ENCODE results near the gene DCST2. TPM values are rescaled to one million over a fixed set of nuclear protein-coding genes. Genes with fewer than 3 reads are reported as not detected.

DCST2 gene
- polyA plus RNA-seq, 3 donors from 2014 or later = not detected

DNA sequence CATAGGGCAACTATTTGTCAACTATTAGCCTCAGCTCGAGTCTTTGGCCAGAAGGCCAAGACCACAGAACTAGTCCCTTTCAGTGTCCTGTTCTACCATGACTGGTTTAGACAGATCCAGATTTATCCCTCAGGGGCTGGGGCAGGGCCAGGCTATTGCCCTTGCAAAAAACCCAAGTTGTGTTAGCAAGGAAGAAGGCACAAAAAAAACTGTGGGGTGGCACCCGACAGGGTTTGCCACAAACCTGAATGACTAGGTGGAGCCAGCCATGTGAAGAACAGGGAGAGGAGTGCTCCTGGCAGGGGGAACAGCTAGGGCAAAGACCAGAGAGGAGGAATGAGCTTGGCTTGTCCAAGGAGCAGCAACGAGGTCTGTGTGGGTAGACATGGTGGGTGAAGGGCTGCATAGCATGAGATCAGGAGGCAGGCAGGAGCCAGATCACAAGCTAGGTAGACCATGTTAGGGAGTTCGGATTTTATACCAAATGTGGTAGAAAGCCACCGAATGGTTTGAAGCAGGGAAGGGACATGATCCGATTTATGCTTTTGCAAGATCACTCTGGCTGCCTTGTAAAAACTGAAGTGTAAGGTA, 4.4 kb upstream of the DCST2 start:
- Mint-ChIP-seq H3K36me3 (no peaks in the 10 kb centered on the region), H3K27me3 (ENCODE audit: low read depth in 3 of 3) (peaks cover 0 to 3% (median 0%) of the 10 kb centered on the region in 3 donors), H3K4me1 (no peaks in the 10 kb centered on the region), H3K4me3 (no peak overlapping the region), H3K27ac (no peak overlapping the region), H3K9me3 (peaks cover 0 to 2% (median 0%) of the 10 kb centered on the region in 6 donors)
- DNase-seq = no peak

DNA sequence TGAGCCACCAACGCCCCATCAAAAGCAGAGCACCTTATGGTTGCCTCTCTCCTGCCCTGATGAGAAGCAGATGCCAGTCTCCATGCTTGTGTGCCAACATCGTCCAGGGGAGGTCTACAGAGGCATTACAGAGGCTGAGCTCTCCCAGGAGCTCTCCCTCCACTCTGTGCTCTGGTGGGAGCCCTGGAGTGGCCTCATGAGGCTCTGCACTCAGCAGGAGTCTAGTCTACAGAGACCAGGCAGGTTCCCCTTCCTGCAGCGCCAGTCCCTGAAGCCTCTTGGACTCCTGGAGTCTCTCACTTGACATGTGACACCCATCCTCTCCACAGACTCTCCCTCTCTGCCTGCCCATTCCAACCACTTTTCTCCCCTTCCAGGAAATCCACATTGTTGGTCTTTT, 3.5 kb upstream of the DCST2 start:
- DNase-seq = no peak
- peaks cover 0 to 3% (median 0%) of the 10 kb centered on the region in 3 donors for H3K27me3 Mint-ChIP-seq (ENCODE audit: low read depth in 3 of 3)
- no peak overlapping the region for H3K27ac Mint-ChIP-seq
- H3K9me3 Mint-ChIP-seq = peaks cover 0 to 2% (median 0%) of the 10 kb centered on the region in 6 donors
- H3K36me3 Mint-ChIP-seq = no peaks in the 10 kb centered on the region
- no peaks in the 10 kb centered on the region for H3K4me1 Mint-ChIP-seq
- no peak overlapping the region for H3K4me3 Mint-ChIP-seq

DNA sequence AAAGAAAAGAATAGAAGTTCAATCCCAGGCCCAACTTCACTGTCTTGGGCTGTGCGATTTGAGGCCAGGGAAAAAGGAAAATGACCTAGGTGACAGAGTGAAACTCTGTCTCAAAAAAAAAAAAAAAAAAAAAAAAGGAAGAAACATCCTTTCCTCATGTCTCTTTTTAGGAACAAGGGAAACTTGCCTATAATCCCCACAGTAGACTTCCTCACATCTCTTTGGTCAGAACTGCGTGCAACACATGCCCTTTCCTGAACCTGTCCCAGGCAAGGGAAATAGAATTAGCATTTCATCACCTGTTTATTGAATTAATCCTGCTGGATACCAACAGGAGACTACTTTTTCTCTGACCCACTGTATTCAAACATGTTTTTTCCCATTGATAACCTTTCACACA, 2.4 kb upstream of the DCST2 start:
- Mint-ChIP-seq H3K4me1 (no peaks in the 10 kb centered on the region), H3K27me3 (ENCODE audit: low read depth in 3 of 3) (peaks cover 0 to 3% (median 0%) of the 10 kb centered on the region in 3 donors), H3K36me3 (no peaks in the 10 kb centered on the region), H3K4me3 (no peak overlapping the region), H3K27ac (no peak overlapping the region), H3K9me3 (peaks cover 0 to 2% (median 0%) of the 10 kb centered on the region in 6 donors)
- DNase-seq = no peak

DNA sequence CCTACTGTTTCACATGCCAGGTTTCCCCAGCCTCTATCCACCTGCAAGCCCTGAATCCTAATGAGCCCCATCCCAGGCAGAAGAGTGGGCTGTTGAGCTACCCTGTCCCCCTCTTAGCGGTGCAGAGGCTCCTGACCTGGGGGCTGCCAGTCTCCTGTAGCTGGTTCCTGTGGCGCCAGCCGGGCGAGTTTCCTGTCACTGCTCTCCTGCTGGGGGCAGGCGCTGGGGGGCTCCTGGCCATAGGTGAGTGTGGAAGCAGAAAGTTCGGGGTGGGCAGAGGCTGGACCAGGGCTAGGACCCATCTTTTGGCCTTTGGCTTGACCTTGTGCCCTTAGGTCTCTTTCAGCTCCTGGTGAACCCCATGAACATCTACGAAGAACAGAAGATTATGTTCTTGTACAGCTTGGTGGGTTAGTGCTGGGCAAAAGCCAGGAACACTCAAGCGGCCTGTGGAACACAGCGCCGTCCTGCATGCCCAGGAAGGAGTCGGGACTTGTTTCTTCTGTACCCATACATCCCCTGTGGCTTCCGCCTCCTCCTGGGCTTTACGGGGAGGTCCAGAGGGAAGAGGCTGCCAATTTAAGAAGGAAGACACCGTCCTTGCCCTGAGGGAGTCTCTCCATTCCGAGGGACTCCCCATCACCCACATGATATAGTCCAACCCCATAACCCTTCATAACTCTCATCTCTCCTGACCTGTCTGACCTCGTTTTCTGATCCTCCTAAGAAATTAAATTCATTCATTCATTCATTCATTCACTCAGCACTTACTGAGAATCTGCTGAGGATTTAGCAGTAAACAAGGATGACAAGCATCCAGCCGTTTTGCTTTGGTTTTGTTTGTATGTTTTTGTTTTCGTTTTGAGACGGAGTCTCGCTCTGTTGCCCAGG, 982 bp upstream of the DCST2 start:
- H3K27ac Mint-ChIP-seq = no peak overlapping the region
- peaks cover 0 to 3% (median 0%) of the 10 kb centered on the region in 3 donors for H3K27me3 Mint-ChIP-seq (ENCODE audit: low read depth in 3 of 3)
- no peaks in the 10 kb centered on the region for H3K36me3 Mint-ChIP-seq

DNA sequence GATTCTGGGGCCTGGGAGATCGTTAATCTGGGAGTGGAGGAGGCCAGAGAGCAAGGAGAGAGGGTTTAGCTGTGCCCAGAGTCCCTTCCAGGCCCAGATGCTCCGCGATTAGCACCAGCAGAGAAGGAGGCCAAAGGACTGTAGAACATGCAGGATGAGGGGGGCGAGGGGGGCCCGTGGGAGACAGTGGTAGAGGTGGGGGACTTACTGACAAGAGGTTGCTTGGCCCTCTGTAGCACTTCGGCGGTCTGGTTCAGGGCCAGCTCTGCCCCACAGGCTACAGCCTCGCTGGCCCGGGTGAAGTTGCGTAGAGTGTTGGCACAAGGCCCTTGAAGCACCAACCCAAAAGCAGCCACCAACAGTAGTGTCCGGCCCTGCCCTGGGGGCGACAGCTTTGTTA, 695 bp downstream of the DCST2 start:
- no peak overlapping the region for H3K27ac Mint-ChIP-seq

More for the DNA sequence above, 982 bp upstream of the DCST2 start:
- Mint-ChIP-seq H3K4me3 (no peak overlapping the region), H3K4me1 (no peaks in the 10 kb centered on the region), H3K9me3 (peaks cover 0 to 4% (median 0%) of the 10 kb centered on the region in 6 donors)
- no peak for DNase-seq

DNA sequence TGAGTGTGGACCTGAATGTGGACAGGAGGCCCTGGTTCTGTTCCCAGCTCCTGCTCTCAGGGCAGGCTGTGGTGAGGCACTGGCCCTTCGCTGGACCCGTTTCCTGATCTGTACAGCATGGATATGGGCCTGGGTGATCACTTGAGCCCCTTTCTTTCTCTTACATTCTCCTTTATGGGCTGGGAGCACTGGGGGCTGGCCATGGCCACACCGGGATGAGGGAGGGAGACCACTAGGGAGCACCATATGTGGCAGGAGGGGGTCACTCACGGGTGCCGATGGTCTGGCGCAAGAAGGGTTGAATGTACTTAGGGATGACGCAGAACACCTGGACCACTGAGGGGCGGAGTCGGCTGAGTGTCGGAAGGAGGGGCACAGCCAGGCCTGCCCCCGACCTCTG, 2.7 kb downstream of the DCST2 start:
- no peak overlapping the region for H3K4me3 Mint-ChIP-seq

More for the DNA sequence above, 695 bp downstream of the DCST2 start:
- no peak for DNase-seq
- H3K4me1 Mint-ChIP-seq = no peaks in the 10 kb centered on the region
- peaks cover 0 to 4% (median 2%) of the 10 kb centered on the region in 3 donors for H3K27me3 Mint-ChIP-seq (ENCODE audit: low read depth in 3 of 3)
- no peaks in the 10 kb centered on the region for H3K36me3 Mint-ChIP-seq
- peaks cover 0 to 4% (median 0%) of the 10 kb centered on the region in 6 donors for H3K9me3 Mint-ChIP-seq
- no peak overlapping the region for H3K4me3 Mint-ChIP-seq

DNA sequence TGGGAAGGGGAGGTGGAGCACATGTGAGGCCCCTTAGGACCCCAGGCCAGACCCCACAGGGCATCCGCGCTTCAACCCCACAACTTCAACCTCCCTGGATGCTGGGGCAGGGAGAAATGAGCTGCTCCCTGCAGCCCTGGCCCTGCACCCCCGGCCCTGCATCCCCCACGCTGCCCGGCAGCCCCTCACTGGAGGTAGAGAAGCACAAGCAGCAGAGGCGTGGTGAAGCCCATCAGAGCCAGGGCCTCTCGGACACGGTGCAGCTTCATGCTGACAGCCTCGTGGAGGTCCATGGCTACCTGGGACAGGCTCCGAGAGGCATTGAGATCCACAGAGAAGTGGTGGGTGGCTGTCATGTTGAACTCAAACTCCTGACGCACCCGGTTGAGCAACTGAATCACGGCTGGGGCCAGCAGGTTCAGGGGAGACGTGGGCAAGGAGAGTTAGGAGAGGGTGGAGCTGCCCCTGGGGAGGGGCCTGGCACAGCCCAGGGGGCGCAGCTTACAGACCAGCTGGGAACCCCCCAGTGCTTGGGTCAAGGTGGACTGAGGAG, 3.3 kb downstream of the DCST2 start:
- Mint-ChIP-seq H3K9me3 (peaks cover 0 to 4% (median 0%) of the 10 kb centered on the region in 6 donors), H3K36me3 (no peaks in the 10 kb centered on the region), H3K4me1 (no peaks in the 10 kb centered on the region), H3K27ac (no peak overlapping the region), H3K27me3 (ENCODE audit: low read depth in 3 of 3) (peaks cover 0 to 6% (median 2%) of the 10 kb centered on the region in 3 donors), H3K4me3 (no peak overlapping the region)
- no peak for DNase-seq

More for the DNA sequence above, 2.7 kb downstream of the DCST2 start:
- H3K27me3 Mint-ChIP-seq (ENCODE audit: low read depth in 3 of 3) = peaks cover 0 to 2% (median 2%) of the 10 kb centered on the region in 3 donors
- H3K36me3 Mint-ChIP-seq = no peaks in the 10 kb centered on the region
- DNase-seq = no peak
- H3K4me1 Mint-ChIP-seq = no peaks in the 10 kb centered on the region
- H3K9me3 Mint-ChIP-seq = peaks cover 0 to 4% (median 0%) of the 10 kb centered on the region in 6 donors
- no peak overlapping the region for H3K27ac Mint-ChIP-seq

DNA sequence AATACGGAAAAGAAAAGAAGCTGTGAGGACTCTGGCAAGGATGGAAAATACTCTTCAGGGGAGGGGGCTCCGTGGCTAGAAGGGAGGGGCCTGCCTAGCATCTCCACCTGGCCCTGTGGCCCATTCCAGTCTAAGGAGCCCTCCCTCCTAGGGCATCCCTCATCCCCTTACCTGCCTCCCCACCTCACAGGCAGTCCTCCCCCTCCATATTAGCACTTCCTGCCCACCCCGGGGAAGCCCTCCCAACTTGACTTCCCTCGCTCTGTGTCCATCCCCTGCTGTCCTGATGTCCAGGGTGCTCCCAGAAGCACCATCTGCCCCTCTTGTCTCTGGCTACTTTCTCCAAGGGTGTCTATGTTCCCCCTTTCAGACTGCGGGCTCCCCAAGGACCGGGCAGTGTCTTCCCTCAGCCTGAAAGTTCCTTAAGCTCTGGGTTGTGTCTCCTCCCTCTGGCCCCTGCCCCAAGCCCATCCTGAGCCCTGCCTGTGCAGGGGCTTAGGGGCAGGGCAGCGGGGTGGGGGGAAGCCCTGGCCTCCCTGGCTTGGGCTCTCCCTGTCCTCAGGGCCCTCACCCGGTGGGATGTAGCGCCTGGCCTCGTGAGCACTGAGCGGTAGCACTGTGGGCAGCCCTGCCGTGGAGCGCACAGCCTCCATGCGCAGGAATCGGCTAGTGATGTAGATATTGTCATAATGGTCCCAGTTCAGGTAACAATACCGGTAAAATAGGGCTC, 3.9 kb downstream of the DCST2 start:
- no peak for DNase-seq
- no peak overlapping the region for H3K4me3 Mint-ChIP-seq
- no peak overlapping the region for H3K27ac Mint-ChIP-seq
- H3K36me3 Mint-ChIP-seq = no peaks in the 10 kb centered on the region
- peaks cover 0 to 3% (median 0%) of the 10 kb centered on the region in 6 donors for H3K9me3 Mint-ChIP-seq
- H3K27me3 Mint-ChIP-seq (ENCODE audit: low read depth in 3 of 3) = peaks cover 0 to 6% (median 2%) of the 10 kb centered on the region in 3 donors
- H3K4me1 Mint-ChIP-seq = no peaks in the 10 kb centered on the region

DNA sequence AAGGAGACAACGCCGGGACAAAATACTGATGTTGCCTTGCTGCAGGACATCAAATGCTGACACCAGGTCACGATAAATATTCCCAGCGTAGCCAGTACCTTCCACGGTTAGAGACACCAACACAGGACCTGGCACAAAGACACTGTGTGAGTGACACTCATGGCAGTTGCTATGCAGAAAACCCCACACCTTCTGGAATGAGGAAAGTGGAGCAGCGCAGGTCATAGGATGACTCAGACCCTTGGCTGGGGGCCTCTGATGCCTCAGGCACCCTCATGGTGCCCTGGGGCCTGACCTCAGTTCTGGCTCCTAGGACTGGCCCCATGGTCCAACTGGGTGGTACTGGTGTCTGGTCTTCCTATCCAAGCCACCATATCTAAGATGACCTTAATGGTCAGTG, 7.0 kb downstream of the DCST2 start:
- H3K27me3 Mint-ChIP-seq (ENCODE audit: low read depth in 3 of 3) = peaks cover 0 to 6% (median 3%) of the 10 kb centered on the region in 3 donors
- H3K27ac Mint-ChIP-seq = no peak overlapping the region

DNA sequence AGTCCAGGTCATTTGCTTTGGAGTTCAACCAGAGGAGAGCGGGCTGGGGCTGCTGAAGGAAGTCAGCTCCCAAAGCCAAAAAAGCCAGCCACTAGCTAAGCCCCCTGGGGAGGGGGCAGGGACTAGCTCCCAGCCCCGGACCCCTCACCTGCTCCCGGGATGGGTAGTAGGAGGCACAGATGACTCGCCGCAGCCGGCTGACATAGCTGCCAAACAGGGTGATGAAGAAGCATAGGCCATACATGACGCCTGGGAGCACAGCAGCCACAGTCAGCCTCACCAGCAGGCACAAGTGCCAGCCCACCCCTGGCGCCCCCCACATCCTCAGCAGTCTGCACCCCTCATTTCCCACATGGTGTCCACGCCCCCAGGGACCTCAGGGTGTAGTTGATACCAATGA, 7.4 kb downstream of the DCST2 start:
- no peak overlapping the region for H3K27ac Mint-ChIP-seq
- H3K36me3 Mint-ChIP-seq = no peaks in the 10 kb centered on the region
- H3K4me3 Mint-ChIP-seq = no peak overlapping the region
- H3K27me3 Mint-ChIP-seq (ENCODE audit: low read depth in 3 of 3) = peaks cover 0 to 6% (median 3%) of the 10 kb centered on the region in 3 donors
- peaks cover 0 to 2% (median 0%) of the 10 kb centered on the region in 6 donors for H3K9me3 Mint-ChIP-seq
- no peak for DNase-seq
- no peaks in the 10 kb centered on the region for H3K4me1 Mint-ChIP-seq

More for the DNA sequence above, 7.0 kb downstream of the DCST2 start:
- DNase-seq = no peak
- H3K4me3 Mint-ChIP-seq = no peak overlapping the region
- H3K36me3 Mint-ChIP-seq = no peaks in the 10 kb centered on the region
- peaks cover 0 to 2% (median 0%) of the 10 kb centered on the region in 6 donors for H3K9me3 Mint-ChIP-seq
- no peaks in the 10 kb centered on the region for H3K4me1 Mint-ChIP-seq

DNA sequence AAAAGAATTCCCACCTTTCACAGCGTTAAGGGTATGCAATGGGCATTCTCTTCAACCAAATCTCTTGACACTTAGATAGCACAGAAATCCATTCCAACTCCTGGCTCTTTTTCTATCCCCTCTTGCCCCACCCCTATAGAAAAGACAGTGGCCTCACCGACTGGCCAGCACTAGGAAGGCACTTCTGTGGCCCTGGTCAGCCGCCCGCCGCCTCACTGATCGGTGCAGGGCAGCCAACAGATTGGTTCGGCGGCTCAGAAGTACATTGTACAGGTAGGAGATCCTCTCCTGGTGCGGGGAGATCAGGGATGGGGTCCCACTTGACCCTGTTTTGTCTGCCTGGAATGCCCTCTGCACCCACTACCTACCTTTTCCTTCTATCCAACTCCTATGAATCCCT, 9.3 kb downstream of the DCST2 start:
- no peak overlapping the region for H3K4me3 Mint-ChIP-seq
- H3K9me3 Mint-ChIP-seq = no peaks in the 10 kb centered on the region
- H3K4me1 Mint-ChIP-seq = peaks cover 0 to 3% of the 10 kb centered on the region in 2 donors
- H3K27me3 Mint-ChIP-seq (ENCODE audit: low read depth in 3 of 3) = peaks cover 0 to 6% (median 3%) of the 10 kb centered on the region in 3 donors
- no peak for DNase-seq
- no peak overlapping the region for H3K27ac Mint-ChIP-seq
- no peaks in the 10 kb centered on the region for H3K36me3 Mint-ChIP-seq

DNA sequence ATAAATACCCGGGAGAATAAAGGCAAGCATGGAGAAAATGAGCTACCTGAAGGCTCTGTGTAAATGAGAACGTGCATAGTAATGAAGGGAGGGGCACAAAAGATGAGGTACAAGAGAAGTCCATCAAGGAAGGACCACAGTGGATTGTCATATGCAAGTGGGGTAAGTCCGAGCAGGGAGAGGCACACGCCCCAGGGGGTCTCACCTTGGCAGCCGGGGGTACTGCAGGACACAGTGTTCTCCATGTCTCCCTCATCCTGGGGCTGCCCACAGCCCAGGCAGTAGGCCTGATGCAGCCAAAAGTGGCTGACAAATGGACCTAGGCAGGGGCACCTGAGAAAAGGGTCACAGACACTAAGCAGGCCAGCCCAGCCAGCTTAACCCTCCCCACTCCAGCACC, 10.0 kb downstream of the DCST2 start:
- no peak overlapping the region for H3K27ac Mint-ChIP-seq
- H3K4me1 Mint-ChIP-seq = peaks cover 0 to 4% of the 10 kb centered on the region in 2 donors
- H3K4me3 Mint-ChIP-seq = no peak overlapping the region
- no peaks in the 10 kb centered on the region for H3K9me3 Mint-ChIP-seq
- no peak for DNase-seq
- no peaks in the 10 kb centered on the region for H3K36me3 Mint-ChIP-seq
- H3K27me3 Mint-ChIP-seq (ENCODE audit: low read depth in 3 of 3) = peaks cover 0 to 4% (median 2%) of the 10 kb centered on the region in 3 donors

DNA sequence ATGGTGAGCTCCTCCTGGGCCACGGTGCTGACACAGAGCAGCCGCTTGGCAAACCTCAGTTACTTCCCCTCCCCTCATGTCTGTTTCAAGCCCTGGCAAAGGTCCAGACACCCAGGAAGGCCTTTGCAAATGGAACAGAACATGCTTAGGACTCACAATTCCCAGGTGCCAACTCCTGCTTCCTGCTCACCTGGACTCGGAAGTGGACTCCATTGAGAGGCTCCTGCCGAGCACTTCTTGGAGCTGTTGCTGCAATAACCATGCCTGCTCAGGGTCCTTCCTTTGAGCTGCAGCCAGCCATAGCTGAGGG, 10.7 kb downstream of the DCST2 start:
- peaks cover 2 to 6% of the 10 kb centered on the region in 2 donors for H3K4me1 Mint-ChIP-seq
- no peak overlapping the region for H3K4me3 Mint-ChIP-seq
- H3K27me3 Mint-ChIP-seq (ENCODE audit: low read depth in 3 of 3) = peaks cover 0 to 4% (median 2%) of the 10 kb centered on the region in 3 donors
- no peaks in the 10 kb centered on the region for H3K9me3 Mint-ChIP-seq
- DNase-seq = no peak
- no peak overlapping the region for H3K27ac Mint-ChIP-seq
- no peaks in the 10 kb centered on the region for H3K36me3 Mint-ChIP-seq
